ENCODE measurements around the gene PRPSAP2. TPM values are rescaled to one million over a fixed set of nuclear protein-coding genes. Genes with fewer than 3 reads are reported as not detected.
"Not testable (repeated sequence)": the region's sequence is repeated elsewhere in the genome, so short reads cannot be mapped to it uniquely, and the experiment has no call there.

The PRPSAP2 gene, protein sequence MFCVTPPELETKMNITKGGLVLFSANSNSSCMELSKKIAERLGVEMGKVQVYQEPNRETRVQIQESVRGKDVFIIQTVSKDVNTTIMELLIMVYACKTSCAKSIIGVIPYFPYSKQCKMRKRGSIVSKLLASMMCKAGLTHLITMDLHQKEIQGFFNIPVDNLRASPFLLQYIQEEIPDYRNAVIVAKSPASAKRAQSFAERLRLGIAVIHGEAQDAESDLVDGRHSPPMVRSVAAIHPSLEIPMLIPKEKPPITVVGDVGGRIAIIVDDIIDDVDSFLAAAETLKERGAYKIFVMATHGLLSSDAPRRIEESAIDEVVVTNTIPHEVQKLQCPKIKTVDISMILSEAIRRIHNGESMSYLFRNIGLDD
- polyA plus RNA-seq (ENCODE audit: insufficient read length in 10 of 10): 10 to 100 TPM; 18.8 to 32.3 (median 25.4) TPM
- long read RNA-seq, donor 1, partial matches to known transcripts: 0 of 3 reads
- long read RNA-seq, donor 1, other reads (novel, unspliced or antisense): 0 of 3 reads
- long read RNA-seq, donor 2, partial matches to known transcripts: 0 of 3 reads
- long read RNA-seq, donor 2, other reads (novel, unspliced or antisense): 0 of 3 reads
- long read RNA-seq, donor 3: 0 reads
- long read RNA-seq, donor 4, partial matches to known transcripts: 0 of 1 reads
- long read RNA-seq, donor 4, other reads (novel, unspliced or antisense): 0 of 1 reads
- long read RNA-seq, donor 5, partial matches to known transcripts: 0 of 3 reads
- long read RNA-seq, donor 5, other reads (novel, unspliced or antisense): 0 of 3 reads
- long read RNA-seq, donor 6, partial matches to known transcripts: 0 of 5 reads
- long read RNA-seq, donor 6, other reads (novel, unspliced or antisense): 0 of 5 reads
- long read RNA-seq, donor 7, partial matches to known transcripts: 0 of 5 reads
- long read RNA-seq, donor 7, other reads (novel, unspliced or antisense): 0 of 5 reads
- long read RNA-seq, donor 8, partial matches to known transcripts: 0 of 2 reads
- long read RNA-seq, donor 8, other reads (novel, unspliced or antisense): 0 of 2 reads
- long read RNA-seq, donor 9: 0 reads

- DNase-seq: peak; percentile 92 to 94 (median 92)
Measured at GRCh38 chr17:18857864-18858566, at the start of gene PRPSAP2. Gene PRPSAP2, plus strand, starts transcription at chr17:18858131. Its CDS starts 7,703 bp downstream, at chr17:18865834.

DNA sequence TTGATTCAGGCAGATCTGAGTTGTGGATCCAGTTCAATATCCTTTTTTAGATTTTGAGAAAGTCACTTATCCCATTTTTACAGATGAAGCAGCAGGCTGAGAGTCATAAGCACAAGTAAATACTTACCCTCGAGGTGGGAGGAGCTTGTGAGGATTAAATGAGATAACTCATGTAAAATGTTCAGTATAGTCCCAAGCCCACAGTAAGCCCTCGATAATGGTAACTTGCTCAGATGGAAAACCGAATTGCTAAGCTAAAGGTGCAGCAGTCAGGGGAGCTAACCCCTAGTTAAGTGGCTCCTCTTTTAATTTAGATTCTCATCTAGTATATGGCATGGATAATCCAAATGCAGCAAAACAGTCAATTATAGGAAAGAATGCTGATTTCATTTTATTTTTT lies 42.0 kb upstream of the PRPSAP2 start:
- not testable (repeated sequence) for DNase-seq

- DNase-seq: peak; percentile 30 to 59 (median 37)
Measured at GRCh38 chr17:18816489-18817371, 41.2 kb upstream of the PRPSAP2 start.

GRCh38 chr17:18821430-18821829 lies 36.5 kb upstream of the PRPSAP2 start:
- not testable (repeated sequence) for DNase-seq

GRCh38 chr17:18827613-18828012 lies 30.3 kb upstream of the PRPSAP2 start:
- not testable (repeated sequence) for DNase-seq

DNA sequence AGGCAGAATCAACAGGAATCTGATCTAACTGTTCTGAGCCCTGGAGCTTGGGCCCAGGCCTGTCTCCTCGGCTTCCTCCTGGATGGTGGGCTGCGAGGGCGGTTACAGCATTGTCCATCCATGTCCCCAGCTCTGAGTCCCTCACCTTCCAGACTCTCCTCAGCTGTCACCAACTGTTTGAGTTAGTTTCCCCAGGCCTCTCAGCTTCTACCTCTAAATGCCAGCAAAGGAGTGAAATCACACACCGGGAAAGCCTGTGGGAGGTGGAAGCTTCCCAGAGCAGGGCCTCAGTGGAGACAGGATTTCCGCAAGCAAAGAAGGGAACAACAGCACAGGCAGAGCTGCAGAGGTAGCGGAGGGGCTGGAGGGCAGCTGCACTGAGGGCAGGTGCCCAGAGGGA lies 9.4 kb upstream of the PRPSAP2 start:
- DNase-seq: no peak

- DNase-seq: no peak
Measured at GRCh38 chr17:18850679-18851078, 7.3 kb upstream of the PRPSAP2 start.

DNA sequence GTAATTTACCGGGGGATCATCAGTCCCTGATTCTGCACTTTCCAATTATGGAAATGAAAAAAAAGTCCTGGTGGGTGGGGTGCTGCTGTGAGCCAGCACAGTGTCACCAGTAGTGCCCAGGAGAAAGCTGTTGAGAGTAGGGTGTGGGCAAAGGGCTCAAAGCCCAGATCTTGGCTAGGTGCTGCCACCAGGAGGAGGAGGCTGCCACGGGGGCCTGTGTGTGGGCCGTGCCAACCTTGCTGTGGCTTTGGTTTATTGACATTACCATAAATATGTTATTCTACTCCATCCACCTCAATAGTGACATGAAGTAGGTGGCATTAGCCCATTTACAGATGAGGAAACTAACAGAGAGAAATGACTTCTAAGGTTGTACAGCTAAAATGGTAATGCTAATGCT lies 6.7 kb upstream of the PRPSAP2 start:
- no peak for DNase-seq

- DNase-seq: no peak
Measured at GRCh38 chr17:18854956-18855355, 3.0 kb upstream of the PRPSAP2 start.

GRCh38 chr17:18855831-18856569 lies 1.9 kb upstream of the PRPSAP2 start:
- peak; percentile 97 to 98 (median 97) for DNase-seq

DNA sequence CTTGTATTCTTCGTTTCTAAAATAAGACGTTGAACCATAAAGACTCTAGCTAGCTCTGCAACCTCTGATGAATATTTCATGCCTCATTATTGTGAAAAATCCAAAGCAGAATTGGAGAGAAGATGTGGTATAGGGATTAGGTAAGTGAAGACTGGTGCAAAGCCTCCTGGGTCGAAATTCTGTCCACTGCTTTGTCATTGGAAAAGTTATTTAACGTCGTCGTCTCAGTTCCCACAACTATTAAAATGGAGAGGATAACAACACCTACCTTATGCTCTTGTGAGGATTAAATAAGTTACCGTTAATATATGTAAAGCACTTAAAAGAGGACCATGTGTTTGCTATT lies 1.4 kb upstream of the PRPSAP2 start:
- no peak for DNase-seq

DNA sequence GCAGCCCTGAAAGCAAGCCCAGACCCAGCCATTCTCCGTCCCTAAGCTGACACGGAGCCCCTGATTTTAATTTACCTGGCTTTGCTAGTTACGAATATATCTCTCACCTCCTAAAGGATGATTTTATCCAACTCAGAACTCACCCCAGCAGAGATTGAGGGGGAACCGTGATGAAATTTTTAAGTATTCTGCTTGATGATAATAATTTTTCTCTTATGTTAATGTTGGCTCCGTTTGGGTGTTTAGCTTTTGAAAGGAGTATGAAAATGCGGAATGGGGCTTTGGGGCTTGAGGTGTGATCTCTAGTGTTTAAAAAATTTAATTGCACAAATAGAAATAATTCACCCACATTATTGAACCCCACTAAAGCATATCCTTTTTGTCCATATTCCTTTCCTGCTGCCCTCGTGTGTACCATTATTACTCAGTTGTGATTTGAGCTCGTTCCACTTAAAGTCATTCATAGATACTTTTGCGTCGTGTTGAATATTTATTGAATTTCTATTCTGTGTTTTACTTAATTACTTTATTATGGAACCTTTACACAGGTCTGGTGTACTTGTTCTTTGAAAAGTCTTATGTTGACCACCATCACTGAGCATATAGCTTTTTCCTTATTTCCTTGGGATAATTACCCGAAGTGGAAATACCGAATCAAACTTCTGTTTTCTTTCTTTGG lies 775 bp downstream of the PRPSAP2 start:
- DNase-seq: no peak

DNA sequence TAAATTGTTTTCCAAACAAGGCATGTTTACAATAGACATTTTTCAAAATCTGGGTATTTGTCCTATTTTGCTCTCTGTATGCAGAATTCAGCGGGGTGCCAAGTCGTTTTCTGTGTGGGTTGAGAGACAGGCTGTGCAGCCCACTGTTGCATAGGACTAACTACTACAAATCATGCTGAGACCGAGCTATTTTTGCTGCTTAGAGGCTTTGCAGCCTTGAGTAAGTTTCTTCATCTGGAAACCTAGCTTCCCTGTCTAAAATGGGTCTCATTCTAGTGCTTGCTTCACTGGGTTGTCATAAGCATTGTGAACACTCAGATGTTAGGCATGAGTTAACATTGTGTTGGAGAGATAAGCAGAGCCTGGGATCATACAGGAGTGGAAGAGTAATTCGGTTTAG lies 1.3 kb downstream of the PRPSAP2 start:
- DNase-seq: peak in 1 of 3 donors; percentile 25

- no peak for DNase-seq
Measured at GRCh38 chr17:18860161-18860972, 2.4 kb downstream of the PRPSAP2 start.

GRCh38 chr17:18862011-18862410 lies 4.1 kb downstream of the PRPSAP2 start:
- no peak for DNase-seq

DNA sequence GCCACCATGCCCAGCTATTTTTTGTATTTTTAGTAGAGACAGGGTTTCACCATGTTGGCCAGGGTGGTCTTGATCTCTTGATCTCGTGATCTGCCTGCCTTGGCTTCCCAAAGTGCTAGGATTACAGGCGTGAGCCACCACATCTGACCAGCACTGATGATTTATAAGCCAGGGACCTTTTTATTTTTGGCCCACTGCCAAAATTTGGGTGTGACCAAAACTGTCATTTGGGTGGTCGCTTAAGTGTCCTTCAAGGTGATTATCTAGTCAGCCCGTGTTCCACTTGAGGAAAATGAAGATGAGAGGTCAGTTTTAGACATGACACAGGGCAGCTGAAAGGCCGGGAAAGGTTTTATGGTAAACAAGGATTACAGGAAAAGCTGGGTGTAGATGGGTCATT lies 7.1 kb downstream of the PRPSAP2 start:
- not testable (repeated sequence) for DNase-seq

DNA sequence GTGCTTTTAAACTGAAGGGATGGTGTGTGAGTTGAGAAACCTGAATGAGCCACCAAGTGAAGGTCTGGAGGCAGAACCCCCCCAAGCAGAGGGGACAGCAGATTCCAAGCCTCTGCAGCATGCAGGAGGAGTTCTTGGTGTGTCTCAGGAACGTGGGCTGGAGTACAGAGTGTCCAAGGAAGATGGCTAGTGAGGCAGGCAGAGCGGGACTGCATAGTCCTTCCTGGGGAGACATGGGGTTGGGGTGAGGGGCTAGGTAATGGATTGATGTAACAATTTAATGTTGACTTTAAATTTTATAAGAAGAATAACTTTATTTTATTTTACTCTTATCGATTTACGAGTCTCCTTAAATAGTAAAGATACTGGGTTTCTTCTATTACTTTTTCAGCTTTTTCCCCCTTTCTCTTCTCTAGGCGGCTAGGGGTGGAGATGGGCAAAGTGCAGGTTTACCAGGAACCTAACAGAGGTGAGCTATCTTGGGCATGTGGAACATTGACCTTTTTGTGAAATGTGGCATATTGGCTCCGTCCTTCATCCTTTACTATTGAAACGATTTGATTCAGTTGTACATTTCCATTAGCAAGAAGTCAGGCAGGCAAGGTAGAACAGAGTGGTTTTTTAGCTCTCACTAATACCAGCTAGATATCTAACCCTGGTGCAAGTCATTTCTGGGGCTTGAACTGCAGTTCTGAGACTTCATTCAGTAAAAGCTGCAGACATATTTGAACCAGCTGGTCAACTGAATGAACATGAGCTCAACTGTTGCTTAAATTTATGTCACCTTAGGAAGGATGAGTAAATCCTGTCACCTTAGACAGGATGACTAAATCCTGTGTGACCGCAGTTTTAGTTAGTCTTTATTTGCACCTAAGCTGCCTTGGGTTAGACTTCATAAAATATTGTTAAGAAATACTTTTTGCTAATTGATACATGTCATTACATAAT lies 9.2 kb downstream of the PRPSAP2 start:
- no peak for DNase-seq

Data from muscle of back (tissue), 13 donors.